Measurements from ENCODE around the gene STAT6.

GRCh38 chr12:57099047-57099714 is 12.0 kb downstream of the STAT6 start:
- TF ChIP-seq, protein P1, sequence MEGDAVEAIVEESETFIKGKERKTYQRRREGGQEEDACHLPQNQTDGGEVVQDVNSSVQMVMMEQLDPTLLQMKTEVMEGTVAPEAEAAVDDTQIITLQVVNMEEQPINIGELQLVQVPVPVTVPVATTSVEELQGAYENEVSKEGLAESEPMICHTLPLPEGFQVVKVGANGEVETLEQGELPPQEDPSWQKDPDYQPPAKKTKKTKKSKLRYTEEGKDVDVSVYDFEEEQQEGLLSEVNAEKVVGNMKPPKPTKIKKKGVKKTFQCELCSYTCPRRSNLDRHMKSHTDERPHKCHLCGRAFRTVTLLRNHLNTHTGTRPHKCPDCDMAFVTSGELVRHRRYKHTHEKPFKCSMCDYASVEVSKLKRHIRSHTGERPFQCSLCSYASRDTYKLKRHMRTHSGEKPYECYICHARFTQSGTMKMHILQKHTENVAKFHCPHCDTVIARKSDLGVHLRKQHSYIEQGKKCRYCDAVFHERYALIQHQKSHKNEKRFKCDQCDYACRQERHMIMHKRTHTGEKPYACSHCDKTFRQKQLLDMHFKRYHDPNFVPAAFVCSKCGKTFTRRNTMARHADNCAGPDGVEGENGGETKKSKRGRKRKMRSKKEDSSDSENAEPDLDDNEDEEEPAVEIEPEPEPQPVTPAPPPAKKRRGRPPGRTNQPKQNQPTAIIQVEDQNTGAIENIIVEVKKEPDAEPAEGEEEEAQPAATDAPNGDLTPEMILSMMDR (IDR thresholded peaks at IDR 0.05; ENCODE audit: low read length) = no peak
- no peak for TF ChIP-seq EZH2 (IDR thresholded peaks at IDR 0.05; ENCODE audit: borderline replicate concordance, low read length)
